Left lung (tissue), 10 donors: ENCODE measurements around the gene RNF217. TPM values are rescaled to one million over a fixed set of nuclear protein-coding genes. Genes with fewer than 3 reads are reported as not detected.

Experiments
- ATAC-seq: fragments of 200-7000 bp; cut with Tn5 transposase; one replicate; pipeline ENCODE4 v1.9.1; 2020; ENCODE audit warnings: moderate library complexity
- DNase-seq, 4 donors: peaks; one replicate each; pipeline ENCODE4 v3.0.0-alpha.2; 2013 to 2020
- H3K27ac ChIP-seq, 2 donors: fragments of 200-600 bp; sonication (generic) in 1 of 2; one replicate each; pipeline versions ENCODE4 v1.5.0 to v1.8.0; 2020 to 2021
- H3K27me3 ChIP-seq, 2 donors: fragments of 200-600 bp; sonication (generic) in 1 of 2; one replicate each; pipeline versions ENCODE4 v1.5.0 to v1.8.0; 2020 to 2021
- H3K36me3 ChIP-seq, 2 donors: fragments of 200-600 bp; sonication (generic) in 1 of 2; one replicate each; pipeline versions ENCODE4 v1.5.0 to v1.8.0; 2020 to 2021
- H3K4me1 ChIP-seq, 2 donors: fragments of 200-600 bp; one replicate each; pipeline ENCODE4 v1.8.0; 2021
- H3K4me3 ChIP-seq, 2 donors: fragments of 200-600 bp; sonication (generic) in 1 of 2; one replicate each; pipeline versions ENCODE4 v1.5.0 to v1.8.0; 2020 to 2021; ENCODE audit warnings: mild to moderate bottlenecking in 1 of 2
- H3K9me3 ChIP-seq, 2 donors: fragments of 200-600 bp; sonication (generic) in 1 of 2; one replicate each; pipeline versions ENCODE4 v1.5.0 to v1.8.0; 2020 to 2021
- CTCF ChIP-seq, 2 donors: fragments of 200-600 bp; sonication (generic) in 1 of 2; IDR thresholded peaks; one replicate each; pipeline versions ENCODE4 v1.5.0 to v1.8.0; 2021; ENCODE audit warnings: antibody characterized with exemption in 2 of 2
- intact Hi-C, 2 donors: fragments of 100-400 bp; cut with DNase I; formaldehyde crosslinking; loops; one replicate each; pipeline versions ENCODE4 v1.11.2 to v1.14.2; 2022
- polyA plus RNA-seq, 6 donors: library from polyadenylated mRNA; unstranded; fragments of 120-200 nt; gene quantifications; one replicate each; pipeline ENCODE4 v1.2.1, GENCODE V29; 2013; ENCODE audit not compliant: insufficient read length in 6 of 6
- total RNA-seq, 2 donors: library from RNA; stranded (reverse); fragmentation: NEBNext Ultra II Directional; extraction: Animal tissue kit (Norgen Biotek cat#: 25700); gene quantifications; one replicate each; pipeline ENCODE4 v1.2.1, GENCODE V29; 2021
- donor health status: DM: no; HTN: yes; CAD: no.
- donor health status: DM: no; HTN: no; CAD: no.

Gene RNF217
- total and polyA plus RNA-seq, 8 donors = 17.2 to 31.4 (median 23.1) TPM

DNA sequence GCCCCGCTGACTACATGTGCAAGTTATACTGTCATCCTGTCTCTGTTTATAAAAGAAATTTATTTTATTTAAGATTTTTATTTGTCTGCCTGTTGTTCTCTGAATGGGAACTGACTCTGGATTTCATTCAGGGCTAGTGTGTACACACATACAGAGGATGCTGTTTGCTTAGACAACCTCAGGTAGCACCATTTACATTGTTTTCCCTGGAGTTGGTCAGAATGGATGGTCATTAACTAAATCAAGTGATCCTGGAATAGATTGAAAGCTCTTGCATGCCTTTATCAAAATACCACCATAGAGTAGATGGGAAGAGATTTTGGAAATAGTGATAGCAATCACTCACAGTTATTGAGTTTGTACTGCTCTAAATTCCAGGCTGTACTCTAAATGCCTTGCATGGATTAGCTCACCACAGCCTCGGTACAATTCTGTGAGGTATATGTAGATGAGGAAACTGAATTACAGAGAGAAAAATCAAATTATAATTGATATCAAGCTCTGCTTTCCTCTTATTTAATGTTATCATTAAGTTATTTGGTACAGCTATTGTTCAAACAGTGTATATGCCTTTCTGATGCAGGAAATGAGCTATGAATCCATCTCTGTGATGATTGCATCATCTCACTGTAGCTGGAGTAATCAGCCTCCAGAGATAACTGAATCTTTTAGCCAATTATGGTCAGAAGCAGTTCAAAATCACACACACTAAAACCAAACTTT, 51.9 kb downstream of the RNF217 start:
- H3K4me1 ChIP-seq = peaks cover 0 to 24% of the 10 kb centered on the region in 2 donors
- ATAC-seq (no peak), DNase-seq (peak in 1 of 4 donors; percentile 39)
- no peaks in the 10 kb centered on the region for H3K36me3 ChIP-seq
- H3K27me3 ChIP-seq = no peaks in the 10 kb centered on the region
- no peak overlapping the region for H3K4me3 ChIP-seq
- no peaks in the 10 kb centered on the region for H3K9me3 ChIP-seq
- no peak overlapping the region for H3K27ac ChIP-seq
- no peak for TF ChIP-seq CTCF (IDR thresholded peaks at IDR 0.05)
- intact Hi-C loops = no loop called here

DNA sequence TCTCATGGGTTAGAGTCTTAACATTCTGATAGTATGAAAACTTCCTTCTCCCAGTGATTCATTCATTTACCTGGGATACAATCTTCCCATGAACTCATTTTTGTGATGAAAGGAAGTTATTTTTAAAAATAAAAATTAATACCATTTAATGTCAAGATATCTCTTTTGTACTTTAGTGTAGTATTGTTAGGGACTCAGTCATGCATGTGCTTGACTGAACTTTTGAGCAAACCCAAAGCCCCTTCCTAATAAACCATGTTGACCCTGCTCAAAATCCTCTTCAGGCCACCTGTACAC, 52.4 kb downstream of the RNF217 start:
- DNase-seq (no peak), ATAC-seq (no peak)
- Histone ChIP-seq H3K4me3 (no peak overlapping the region), H3K9me3 (no peaks in the 10 kb centered on the region), H3K27ac (no peak overlapping the region), H3K27me3 (no peaks in the 10 kb centered on the region), H3K4me1 (peaks cover 0 to 19% of the 10 kb centered on the region in 2 donors), H3K36me3 (no peaks in the 10 kb centered on the region)
- no peak for TF ChIP-seq CTCF (IDR thresholded peaks at IDR 0.05)
- intact Hi-C loops = no loop called here

DNA sequence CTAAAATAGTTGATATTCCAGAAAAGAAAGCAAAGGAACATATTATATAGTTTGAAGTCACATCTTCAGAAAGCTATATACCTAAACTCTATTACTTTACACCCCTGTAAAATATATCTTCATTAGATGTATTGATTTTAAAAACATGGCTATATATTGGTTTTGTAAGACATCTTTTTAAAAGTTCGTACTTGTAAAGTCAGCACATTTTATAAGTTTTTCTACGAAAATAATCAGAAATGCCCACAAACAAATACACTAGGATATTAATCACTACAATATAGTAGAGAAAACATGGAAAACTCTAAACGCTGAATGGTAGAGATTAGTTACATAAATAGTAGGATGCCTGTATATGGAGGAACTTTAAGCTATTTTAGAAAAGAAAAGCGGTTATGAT, 52.9 kb downstream of the RNF217 start:
- intact Hi-C loops = no loop called here
- TF ChIP-seq CTCF (IDR thresholded peaks at IDR 0.05) = no peak
- H3K27ac ChIP-seq = no peak overlapping the region

DNA sequence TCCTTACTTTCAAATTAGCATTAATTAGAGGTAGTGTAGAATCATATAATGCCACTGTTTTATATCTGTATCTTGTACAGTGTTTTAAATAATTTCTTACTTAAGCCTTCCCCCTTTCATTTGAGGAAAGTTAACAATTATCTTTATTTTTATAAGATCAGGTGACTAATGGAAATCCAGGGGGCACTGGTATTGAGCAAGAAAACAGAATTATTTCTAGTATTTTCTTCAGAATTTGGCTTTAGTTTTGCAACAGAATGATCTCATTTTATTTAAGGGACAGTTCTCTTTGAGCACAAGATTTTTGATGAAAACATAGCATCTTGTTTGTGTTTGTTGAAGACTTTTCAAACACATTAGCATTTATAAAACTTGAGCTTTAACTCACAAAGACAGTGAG, 55.9 kb downstream of the RNF217 start:
- ATAC-seq (no peak), DNase-seq (no peak)
- Histone ChIP-seq H3K4me3 (no peak overlapping the region), H3K9me3 (no peaks in the 10 kb centered on the region), H3K36me3 (no peaks in the 10 kb centered on the region), H3K27ac (no peak overlapping the region), H3K4me1 (peaks cover 7 to 27% of the 10 kb centered on the region in 2 donors), H3K27me3 (no peaks in the 10 kb centered on the region)
- intact Hi-C loops = no loop called here
- TF ChIP-seq CTCF (IDR thresholded peaks at IDR 0.05) = no peak

More for the DNA sequence above, 52.9 kb downstream of the RNF217 start:
- Histone ChIP-seq H3K9me3 (no peaks in the 10 kb centered on the region), H3K27me3 (no peaks in the 10 kb centered on the region), H3K4me3 (no peak overlapping the region), H3K4me1 (peaks cover 0 to 14% of the 10 kb centered on the region in 2 donors), H3K36me3 (no peaks in the 10 kb centered on the region)
- DNase-seq (no peak), ATAC-seq (no peak)

GRCh38 chr6:125019281-125019680, 57.0 kb downstream of the RNF217 start:
- no peak for TF ChIP-seq CTCF (IDR thresholded peaks at IDR 0.05)
- Histone ChIP-seq H3K27me3 (no peaks in the 10 kb centered on the region), H3K4me1 (peaks cover 7 to 21% of the 10 kb centered on the region in 2 donors), H3K9me3 (no peaks in the 10 kb centered on the region), H3K4me3 (no peak overlapping the region), H3K36me3 (no peaks in the 10 kb centered on the region), H3K27ac (no peak overlapping the region)
- intact Hi-C loops = no loop called here
- DNase-seq (no peak), ATAC-seq (no peak)
